GM12892 (cell line): ENCODE results near the gene MRC1.

ENCODE experiments used
- POLR2A ChIP-seq: IDR thresholded peaks from 2 replicates; pipeline ENCODE4 v1.6.1; 2011; ENCODE audit warnings: low read depth, low read length, control low read depth
- POLR2AphosphoS5 ChIP-seq: IDR thresholded peaks from 2 replicates; pipeline ENCODE4 v1.6.1; 2011; ENCODE audit warnings: low read depth, low read length, control low read depth
- TAF1 ChIP-seq: IDR thresholded peaks from 2 replicates; pipeline ENCODE4 v1.6.1; 2011; ENCODE audit warnings: low read depth, mild to moderate bottlenecking, control low read depth, low read length, borderline replicate concordance

GRCh38 chr10:17857040-17857439 lies 47.9 kb downstream of the MRC1 start:
- TF ChIP-seq POLR2AphosphoS5 = no peak
- no peak for TF ChIP-seq POLR2A
- no peak for TF ChIP-seq TAF1
